Measurements from ENCODE around the gene ADAMTSL3. TPM values are rescaled to one million over a fixed set of nuclear protein-coding genes. Genes with fewer than 3 reads are reported as not detected.

The ADAMTSL3 gene
- total and polyA plus RNA-seq, 2 of the 4 experiments (the other 2 are of a cell fraction) = under 0.01 to 0.02 TPM

- BruUV-seq (replicated peaks) = no TSS peak
- H4K5ac ChIP-seq (ENCODE audit: low read depth, low read length) = no peak overlapping the region
- H3K4me3 ChIP-seq (ENCODE audit: insufficient read depth, low read depth, low read length) = no peak overlapping the region
- H2AK9ac ChIP-seq (replicated peaks; ENCODE audit: low read depth, low read length, poor library complexity) = no peak overlapping the region
- no peak overlapping the region for H2AK5ac ChIP-seq (ENCODE audit: low read depth, low read length)
- no peak overlapping the region for H2BK120ac ChIP-seq (ENCODE audit: low read depth, low read length)
- no peaks in the 10 kb centered on the region for H3K36me3 ChIP-seq (ENCODE audit: control insufficient read depth, insufficient read depth, low read length)
- no peak for TF ChIP-seq NFE2L2 (IDR thresholded peaks at IDR 0.05; ENCODE audit: low read depth, low read length)
- no peak for TF ChIP-seq CEBPB (IDR thresholded peaks at IDR 0.05; ENCODE audit: low read depth, low read length)
- no peak for TF ChIP-seq RAD21 (IDR thresholded peaks at IDR 0.05; ENCODE audit: low read length)
- no peak for TF ChIP-seq RCOR1 (IDR thresholded peaks at IDR 0.05; ENCODE audit: insufficient replicate concordance, low read length)
- TF ChIP-seq POLR2A (IDR thresholded peaks at IDR 0.05; ENCODE audit: low read depth, low read length) = no peak
- no peak for TF ChIP-seq USF2 (IDR thresholded peaks at IDR 0.05; ENCODE audit: low read depth, low read length)
- H3K9me3 ChIP-seq (ENCODE audit: control insufficient read depth, insufficient read depth, low read length) = no peaks in the 10 kb centered on the region
- ChIA-PET POLR2A (ENCODE audit: unreplicated experiment) (no interaction called here), CTCF (no interaction called here)
- no peaks in the 10 kb centered on the region for H4K20me1 ChIP-seq (ENCODE audit: insufficient read depth, low read length)
- WGBS, 2 experiments (ENCODE audit: extremely low coverage in 2 of 2, insufficient read length in 1 of 2) = 60% methylated on average over 1 of the region's 5 CpGs; no CpG with 5 or more reads in 1 of the 2 experiments
- no peak overlapping the region for H3K23ac ChIP-seq (ENCODE audit: low read depth, low read length)
- no peak overlapping the region for H4K91ac ChIP-seq (ENCODE audit: insufficient read depth, low read depth, low read length)
- ATAC-seq (ENCODE audit: low read depth) = no peak
- no peak overlapping the region for H3K18ac ChIP-seq (ENCODE audit: low read depth, low read length)
- H3K4me1 ChIP-seq (ENCODE audit: control insufficient read depth, insufficient read depth, low read length) = no peaks in the 10 kb centered on the region
- intact Hi-C loops (cut with micrococcal nuclease) = no loop called here
- H3K4ac ChIP-seq (ENCODE audit: low read depth, low read length) = no peak overlapping the region
- no peak overlapping the region for H2BK5ac ChIP-seq (ENCODE audit: low read depth, low read length, poor library complexity, severe bottlenecking)
- no peak overlapping the region for H2AFZ ChIP-seq (replicated peaks; ENCODE audit: low read length, poor library complexity)
- no peak overlapping the region for H3K56ac ChIP-seq (ENCODE audit: extremely low read depth, insufficient read depth, low read length)
- H3K27ac ChIP-seq (ENCODE audit: insufficient read depth, low read length) = no peak overlapping the region
- H4K8ac ChIP-seq (ENCODE audit: low read depth in 2 of 2, low read length in 2 of 2) = no peak overlapping the region
- no peaks in the 10 kb centered on the region for H3K9me1 ChIP-seq (ENCODE audit: insufficient read depth, low read length)
- H3K14ac ChIP-seq (replicated peaks; ENCODE audit: low read depth, low read length) = no peak overlapping the region
- H3K9ac ChIP-seq (ENCODE audit: low read depth, low read length) = no peak overlapping the region
- H3K79me1 ChIP-seq (ENCODE audit: low read depth in 1 of 2, low read length in 2 of 2) = no peaks in the 10 kb centered on the region
- no peak overlapping the region for H3K4me2 ChIP-seq (ENCODE audit: low read depth, low read length)
- DNase-seq = no peak
- H2BK20ac ChIP-seq (ENCODE audit: low read depth, low read length) = no peak overlapping the region
- dilution Hi-C loops (cut with HindIII; ENCODE audit: low sequenced_read_pairs, unreplicated experiment) = no loop called here
- H3K27me3 ChIP-seq (ENCODE audit: control insufficient read depth, insufficient read depth, low read length) = no peaks in the 10 kb centered on the region
- H2BK15ac ChIP-seq (ENCODE audit: low read depth, low read length) = no peak overlapping the region
- in situ Hi-C loops (cut with MboI; ENCODE audit: low sequenced_read_pairs) = no loop called here
Measured at GRCh38 chr15:83991163-83991562, 337.2 kb downstream of the ADAMTSL3 start.
